Hepatocyte (in vitro differentiated cells): ENCODE results near the gene BUD13. TPM values are rescaled to one million over a fixed set of nuclear protein-coding genes. Genes with fewer than 3 reads are reported as not detected.

Source experiments
- DNase-seq: peaks from one replicate; pipeline ENCODE4 v3.0.0-alpha.2; 2016; ENCODE audit warnings: low spot score
- H2AFZ ChIP-seq: fragments of 200-600 bp; sonication (generic); 2 replicates; pipeline ENCODE4 v1.6.0; 2016; ENCODE audit warnings: antibody characterized with exemption, mild to moderate bottlenecking
- H3K27ac ChIP-seq: fragments of 200-600 bp; sonication (generic); 2 replicates; pipeline ENCODE4 v1.5.1; 2016; ENCODE audit warnings: mild to moderate bottlenecking
- H3K27me3 ChIP-seq: fragments of 200-600 bp; sonication (generic); 2 replicates; pipeline ENCODE4 v1.6.1; 2016
- H3K36me3 ChIP-seq: fragments of 200-600 bp; sonication (generic); replicated peaks from 2 replicates; pipeline ENCODE4 v1.5.1; 2016; ENCODE audit warnings: low read depth; ENCODE audit not compliant: insufficient read depth
- H3K4me1 ChIP-seq: fragments of 200-600 bp; sonication (generic); 2 replicates; pipeline ENCODE4 v1.5.1; 2016; ENCODE audit warnings: mild to moderate bottlenecking, moderate library complexity; ENCODE audit not compliant: insufficient read depth
- H3K4me2 ChIP-seq: fragments of 200-600 bp; sonication (generic); 2 replicates; pipeline ENCODE4 v1.6.0; 2016
- H3K4me3 ChIP-seq: fragments of 200-600 bp; sonication (generic); 2 replicates; pipeline ENCODE4 v1.5.1; 2016; ENCODE audit warnings: mild to moderate bottlenecking
- H3K79me2 ChIP-seq: fragments of 200-600 bp; sonication (generic); 2 replicates; pipeline ENCODE4 v1.6.0; 2017; ENCODE audit warnings: mild to moderate bottlenecking
- H3K9me2 ChIP-seq: fragments of 200-600 bp; sonication (generic); replicated peaks from 2 replicates; pipeline ENCODE4 v1.6.0; 2017; ENCODE audit warnings: mild to moderate bottlenecking; ENCODE audit not compliant: insufficient read depth
- H3K9me3 ChIP-seq: fragments of 200-600 bp; sonication (generic); 2 replicates; pipeline ENCODE4 v1.5.1; 2016; ENCODE audit warnings: low read depth, mild to moderate bottlenecking
- H4K20me1 ChIP-seq: fragments of 200-600 bp; sonication (generic); 2 replicates; pipeline ENCODE4 v1.6.0; 2016; ENCODE audit warnings: mild to moderate bottlenecking; ENCODE audit not compliant: insufficient read depth, poor library complexity, severe bottlenecking
- EZH2 ChIP-seq: fragments of 200-600 bp; sonication (generic); IDR thresholded peaks from 2 replicates; pipeline ENCODE4 v1.6.1; 2016; ENCODE audit warnings: antibody characterized with exemption, mild to moderate bottlenecking, borderline replicate concordance
- EZH2phosphoT487 ChIP-seq: fragments of 200-600 bp; sonication (generic); IDR thresholded peaks from one replicate; pipeline ENCODE4 v1.6.1; 2018; ENCODE audit warnings: antibody characterized with exemption, mild to moderate bottlenecking, low read depth, moderate library complexity; ENCODE audit not compliant: unreplicated experiment, severe bottlenecking
- WGBS: methylation state at CpG from one replicate; pipeline ENCODE4 v1.1.6; 2016; ENCODE audit warnings: low lambda C conversion rate; ENCODE audit errors: missing lambda C conversion rate; 5-methylcytosine and 5-hydroxymethylcytosine counted together
- polyA plus RNA-seq: library from polyadenylated mRNA; unstranded; fragments of >200 nt; fragmentation: Nextera tagmentation; extraction: Ambion mirVana; gene quantifications from 2 replicates; pipeline ENCODE4 v1.2.1, GENCODE V29; 2016
- total RNA-seq: library from RNA; depleted of rRNA; stranded (reverse); fragments of >200 nt; gene quantifications from 2 replicates; pipeline ENCODE4 v1.2.3, GENCODE V29; 2014
- TF ChIP-seq, protein P1 (sequence below): fragments of 200-600 bp; sonication (generic); IDR thresholded peaks from 2 replicates; pipeline ENCODE4 v1.5.1; 2016; ENCODE audit warnings: antibody characterized with exemption, mild to moderate bottlenecking; ENCODE audit not compliant: poor library complexity

Gene BUD13
- total and polyA plus RNA-seq, 2 experiments from 2014 or later, result 11.1 to 12.6 TPM

DNA sequence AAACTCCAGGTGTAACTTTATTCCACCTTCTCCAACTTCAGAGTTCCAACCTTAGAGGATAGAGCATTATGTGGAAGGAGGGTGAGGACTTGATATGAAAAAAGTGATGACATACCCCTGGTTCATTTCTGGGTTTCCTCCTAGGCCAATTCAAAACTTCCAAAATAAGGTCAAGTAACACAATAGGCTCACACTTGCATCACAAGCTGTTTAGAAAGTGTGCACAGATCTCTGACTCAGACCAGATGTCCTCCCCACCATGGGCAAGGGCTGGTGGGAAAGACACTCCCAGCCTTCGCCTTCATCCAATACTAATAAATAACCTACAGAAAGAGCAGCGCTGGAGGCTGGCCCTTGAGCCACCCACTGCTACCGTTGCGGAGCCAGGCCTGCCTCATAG is 5.8 kb upstream of the BUD13 start:
- H3K36me3 ChIP-seq, result no peaks in the 10 kb centered on the region
- TF ChIP-seq EZH2 (no peak), EZH2phosphoT487 (no peak)
- TF ChIP-seq, protein P1, sequence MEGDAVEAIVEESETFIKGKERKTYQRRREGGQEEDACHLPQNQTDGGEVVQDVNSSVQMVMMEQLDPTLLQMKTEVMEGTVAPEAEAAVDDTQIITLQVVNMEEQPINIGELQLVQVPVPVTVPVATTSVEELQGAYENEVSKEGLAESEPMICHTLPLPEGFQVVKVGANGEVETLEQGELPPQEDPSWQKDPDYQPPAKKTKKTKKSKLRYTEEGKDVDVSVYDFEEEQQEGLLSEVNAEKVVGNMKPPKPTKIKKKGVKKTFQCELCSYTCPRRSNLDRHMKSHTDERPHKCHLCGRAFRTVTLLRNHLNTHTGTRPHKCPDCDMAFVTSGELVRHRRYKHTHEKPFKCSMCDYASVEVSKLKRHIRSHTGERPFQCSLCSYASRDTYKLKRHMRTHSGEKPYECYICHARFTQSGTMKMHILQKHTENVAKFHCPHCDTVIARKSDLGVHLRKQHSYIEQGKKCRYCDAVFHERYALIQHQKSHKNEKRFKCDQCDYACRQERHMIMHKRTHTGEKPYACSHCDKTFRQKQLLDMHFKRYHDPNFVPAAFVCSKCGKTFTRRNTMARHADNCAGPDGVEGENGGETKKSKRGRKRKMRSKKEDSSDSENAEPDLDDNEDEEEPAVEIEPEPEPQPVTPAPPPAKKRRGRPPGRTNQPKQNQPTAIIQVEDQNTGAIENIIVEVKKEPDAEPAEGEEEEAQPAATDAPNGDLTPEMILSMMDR, result no peak
- H2AFZ ChIP-seq, result no peak overlapping the region
- no peaks in the 10 kb centered on the region for H3K4me1 ChIP-seq
- H4K20me1 ChIP-seq, result no peaks in the 10 kb centered on the region
- no peaks in the 10 kb centered on the region for H3K27me3 ChIP-seq
- no peak for DNase-seq
- no peaks in the 10 kb centered on the region for H3K9me3 ChIP-seq
- H3K79me2 ChIP-seq, result no peaks in the 10 kb centered on the region
- no peak overlapping the region for H3K27ac ChIP-seq
- no peak overlapping the region for H3K4me2 ChIP-seq
- WGBS, result 99% methylated on average over 4 of the region's 4 CpGs
- no peak overlapping the region for H3K4me3 ChIP-seq
- H3K9me2 ChIP-seq, result no peaks in the 10 kb centered on the region

DNA sequence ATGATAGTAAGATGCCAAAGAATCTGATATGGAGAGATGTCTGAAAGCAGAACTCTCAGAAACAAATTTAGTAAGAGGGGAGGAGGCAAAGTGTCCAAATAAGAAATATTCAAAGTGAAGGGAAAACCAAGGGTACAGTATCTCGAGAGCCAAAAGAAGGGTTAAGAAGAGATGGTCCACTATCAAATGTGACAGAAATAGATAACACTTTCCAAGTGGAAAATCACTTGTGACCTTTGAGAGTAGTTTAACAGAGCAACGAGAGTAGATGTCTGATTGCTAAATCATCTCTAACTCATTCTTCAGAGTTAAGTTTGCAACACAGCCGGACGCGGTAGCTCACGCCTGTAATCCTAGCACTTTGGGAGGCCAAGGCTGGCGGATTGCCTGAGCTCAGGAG is 4.3 kb upstream of the BUD13 start:
- Histone ChIP-seq H3K27ac (no peak overlapping the region), H3K79me2 (peaks cover 4% of the 10 kb centered on the region), H3K4me1 (no peaks in the 10 kb centered on the region), H2AFZ (no peak overlapping the region), H3K27me3 (no peaks in the 10 kb centered on the region), H3K9me3 (no peaks in the 10 kb centered on the region), H3K36me3 (no peaks in the 10 kb centered on the region), H3K9me2 (no peaks in the 10 kb centered on the region), H4K20me1 (no peaks in the 10 kb centered on the region), H3K4me2 (no peak overlapping the region), H3K4me3 (no peak overlapping the region)
- no peak for DNase-seq
- TF ChIP-seq EZH2, result no peak
- TF ChIP-seq EZH2phosphoT487, result no peak
- TF ChIP-seq, protein P1, result no peak
- 92% methylated on average over 7 of the region's 7 CpGs for WGBS

DNA sequence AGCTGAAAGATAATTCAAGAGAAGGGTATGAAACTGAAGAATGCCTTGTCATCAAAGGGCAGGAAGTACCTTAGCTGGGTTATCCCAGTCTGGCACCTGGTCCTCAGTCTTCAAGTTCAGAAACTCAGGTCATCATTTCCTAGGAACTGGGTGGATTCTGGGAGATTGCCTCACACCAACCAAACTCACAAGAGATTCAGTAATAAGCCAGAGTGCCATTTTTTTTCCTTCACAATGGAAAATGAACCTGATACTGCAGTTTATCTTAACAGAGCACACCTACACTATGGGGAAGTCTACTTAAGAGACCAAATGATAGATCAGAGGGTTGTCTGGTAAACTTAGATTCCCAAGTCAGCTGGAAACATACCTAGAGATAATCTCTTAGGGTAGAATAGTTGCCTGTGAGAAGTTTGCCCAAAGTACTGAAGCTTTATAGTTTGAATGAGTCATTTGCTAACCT is 3.8 kb upstream of the BUD13 start:
- no peaks in the 10 kb centered on the region for H3K9me3 ChIP-seq
- no peaks in the 10 kb centered on the region for H4K20me1 ChIP-seq
- no peak overlapping the region for H3K4me3 ChIP-seq
- no peak overlapping the region for H3K27ac ChIP-seq
- no peaks in the 10 kb centered on the region for H3K36me3 ChIP-seq
- TF ChIP-seq, protein P1, result no peak
- no peak for TF ChIP-seq EZH2phosphoT487
- TF ChIP-seq EZH2, result no peak
- H3K9me2 ChIP-seq, result no peaks in the 10 kb centered on the region
- H3K79me2 ChIP-seq, result peaks cover 9% of the 10 kb centered on the region
- no peak overlapping the region for H3K4me2 ChIP-seq
- peaks cover 4% of the 10 kb centered on the region for H3K4me1 ChIP-seq
- no peak overlapping the region for H2AFZ ChIP-seq
- no peak for DNase-seq
- no peaks in the 10 kb centered on the region for H3K27me3 ChIP-seq

DNA sequence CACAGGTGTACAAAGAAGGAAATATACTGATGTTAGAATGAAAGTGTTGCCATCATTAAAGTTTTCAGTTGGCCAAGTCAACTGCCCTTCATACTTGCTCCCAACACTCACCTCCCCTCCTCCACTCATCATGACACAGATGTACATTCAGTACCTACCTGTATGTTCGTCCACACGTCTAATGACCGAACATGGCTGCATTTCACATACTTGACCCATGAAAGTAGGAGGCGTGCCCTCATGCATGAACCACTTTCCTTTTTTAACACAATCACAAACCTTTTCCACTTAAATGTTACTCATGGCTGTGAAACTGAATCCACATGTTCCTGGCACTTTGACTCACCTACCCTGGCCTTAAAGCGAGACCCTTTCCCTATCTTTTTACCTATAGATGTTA is 3.2 kb upstream of the BUD13 start:
- Histone ChIP-seq H3K4me1 (peaks cover 10% of the 10 kb centered on the region), H3K4me3 (no peak overlapping the region), H4K20me1 (no peaks in the 10 kb centered on the region), H3K36me3 (no peaks in the 10 kb centered on the region), H3K9me3 (no peaks in the 10 kb centered on the region), H3K4me2 (no peak overlapping the region), H3K27ac (no peak overlapping the region), H3K27me3 (no peaks in the 10 kb centered on the region), H2AFZ (no peak overlapping the region), H3K9me2 (no peaks in the 10 kb centered on the region), H3K79me2 (peaks cover 15% of the 10 kb centered on the region)
- DNase-seq, result no peak
- 83% methylated on average over 5 of the region's 5 CpGs for WGBS
- TF ChIP-seq EZH2phosphoT487 (no peak), EZH2 (no peak)
- TF ChIP-seq, protein P1, result no peak
